NCI-H510A (cell line): Measurements from ENCODE around the gene CHD9.
"Not testable (repeated sequence)": the region's sequence is repeated elsewhere in the genome, so short reads cannot be mapped to it uniquely, and the experiment has no call there.

Experiments
- DNase-seq: peaks from one replicate; lab custom pipeline; 2025; lab: John Stamatoyannopoulos, UW

The CHD9 gene

GRCh38 chr16:53054670-53055485 lies at the start of gene CHD9:
Gene CHD9 (plus strand): TSS chr16:53054991. CDS start chr16:53156090, 101,099 bp downstream.
- peak; percentile 69 for DNase-seq

GRCh38 chr16:53007095-53007494 lies 47.7 kb upstream of the CHD9 start:
- DNase-seq = no peak

- DNase-seq = no peak
Observed at GRCh38 chr16:53014287-53014686, 40.5 kb upstream of the CHD9 start.

GRCh38 chr16:53018834-53019416 lies 35.9 kb upstream of the CHD9 start:
- no peak for DNase-seq

GRCh38 chr16:53022374-53022773 lies 32.4 kb upstream of the CHD9 start:
- peak; percentile 31 for DNase-seq

- DNase-seq = no peak
Observed at GRCh38 chr16:53024045-53024444, 30.7 kb upstream of the CHD9 start.

GRCh38 chr16:53029971-53030370 lies 24.8 kb upstream of the CHD9 start:
- no peak for DNase-seq

- DNase-seq = no peak
Observed at GRCh38 chr16:53031323-53031942, 23.4 kb upstream of the CHD9 start.

GRCh38 chr16:53034306-53034705 lies 20.5 kb upstream of the CHD9 start:
- no peak for DNase-seq

GRCh38 chr16:53035176-53035942 lies 19.4 kb upstream of the CHD9 start:
- no peak for DNase-seq

- no peak for DNase-seq
Observed at GRCh38 chr16:53036066-53036465, 18.7 kb upstream of the CHD9 start.

GRCh38 chr16:53036711-53037110 lies 18.1 kb upstream of the CHD9 start:
- DNase-seq = not testable (repeated sequence)

- no peak for DNase-seq
Observed at GRCh38 chr16:53040788-53041187, 14.0 kb upstream of the CHD9 start.

- DNase-seq = no peak
Observed at GRCh38 chr16:53041320-53042051, 13.3 kb upstream of the CHD9 start.

- no peak for DNase-seq
Observed at GRCh38 chr16:53042235-53042701, 12.5 kb upstream of the CHD9 start.

GRCh38 chr16:53043428-53043831 lies 11.4 kb upstream of the CHD9 start:
- no peak for DNase-seq

- no peak for DNase-seq
Observed at GRCh38 chr16:53043986-53044601, 10.7 kb upstream of the CHD9 start.

GRCh38 chr16:53045341-53046220 lies 9.2 kb upstream of the CHD9 start:
- no peak for DNase-seq

- DNase-seq = not testable (repeated sequence)
Observed at GRCh38 chr16:53047515-53047914, 7.3 kb upstream of the CHD9 start.
